Transverse colon (tissue), 4 donors: ENCODE data around the gene OTOS. TPM values are rescaled to one million over a fixed set of nuclear protein-coding genes. Genes with fewer than 3 reads are reported as not detected.

Source experiments
- DNase-seq: peaks from one replicate; pipeline ENCODE4 v3.0.0-alpha.2; 2019
- H3K27ac ChIP-seq, 4 donors: fragments of 200-600 bp; sonication (generic); 2 replicates each; pipeline ENCODE4 v1.5.1; 2016 to 2018; ENCODE audit warnings: inconsistent platforms in 4 of 4
- H3K27me3 ChIP-seq: fragments of 200-600 bp; sonication (generic); 2 replicates; pipeline ENCODE4 v1.5.1; 2017; ENCODE audit warnings: inconsistent platforms
- H3K36me3 ChIP-seq, 4 donors: fragments of 200-600 bp; sonication (generic); 2 replicates each; pipeline ENCODE4 v1.5.1; 2017 to 2019; ENCODE audit warnings: inconsistent platforms in 4 of 4
- H3K4me1 ChIP-seq, 4 donors: fragments of 200-600 bp; sonication (generic); 2 replicates each; pipeline ENCODE4 v1.5.1; 2017 to 2020; ENCODE audit warnings: inconsistent platforms in 4 of 4
- H3K4me3 ChIP-seq, 4 donors: fragments of 200-600 bp; sonication (generic); 1 replicate in 1 of 4; 2 replicates in 3 of 4; pipeline versions ENCODE4 v1.5.1 to v1.6.1; 2017 to 2019; ENCODE audit warnings: inconsistent platforms in 4 of 4
- H3K9me3 ChIP-seq, 2 donors: fragments of 200-600 bp; sonication (generic); 2 replicates each; pipeline ENCODE4 v1.5.1; 2017 to 2019; ENCODE audit warnings: inconsistent platforms in 2 of 2
- EP300 ChIP-seq: sonication (generic); formaldehyde crosslinking; IDR thresholded peaks from one replicate; pipeline ENCODE4 v1.6.1; 2017; ENCODE audit warnings: antibody characterized with exemption, low read depth
- POLR2A ChIP-seq: fragments of 450-650 bp; IDR thresholded peaks from one replicate; pipeline ENCODE4 v1.6.1; 2016; ENCODE audit warnings: antibody characterized with exemption, mild to moderate bottlenecking, moderate library complexity
- POLR2AphosphoS5 ChIP-seq, 3 donors: sonication (generic); formaldehyde crosslinking; IDR thresholded peaks; one replicate each; pipeline ENCODE4 v1.6.1; 2016; ENCODE audit warnings: antibody characterized with exemption in 3 of 3
- WGBS, 2 donors: methylation state at CpG; one replicate each; pipeline ENCODE4 v1.1.5; 2018; ENCODE audit warnings: low coverage in 1 of 2; 5-methylcytosine and 5-hydroxymethylcytosine counted together
- in situ Hi-C, 4 donors: fragments of 200-750 bp; cut with MboI; loops; one replicate each; pipeline versions ENCODE4 v1.15.0 to v1.15.1; 2017; ENCODE audit warnings: low sequenced_read_pairs in 3 of 4, low pct_ligation_motif_present in 1 of 4, low pct_unique_long_range_greater_than_20kb in 1 of 4
- intact Hi-C: fragments of 100-400 bp; cut with DNase I; formaldehyde crosslinking; loops from one replicate; pipeline ENCODE4 v1.15.1; 2023; ENCODE audit warnings: low total_unique reads
- total RNA-seq, 4 donors: library from RNA; depleted of rRNA; stranded (reverse); fragments of >200 nt; gene quantifications; one replicate each; pipeline ENCODE4 v1.1.0, GENCODE V29; 2016
- TF ChIP-seq, protein P1 (sequence below), 5 experiments: fragments of 200-600 bp in 3 of 5; fragments of 450-650 bp in 2 of 5; sonication (generic) in 3 of 5; IDR thresholded peaks; 1 replicate in 2 of 5; 2 replicates in 3 of 5; pipeline ENCODE4 v1.5.1; 2016 to 2017; ENCODE audit warnings: antibody characterized with exemption in 5 of 5, inconsistent platforms in 3 of 5, mild to moderate bottlenecking in 2 of 5, moderate library complexity in 1 of 5

Gene OTOS
- total RNA-seq, 4 donors from 2014 or later: not detected

- 0 to 39% methylated on average over 2 to 5 of the region's 5 CpGs for WGBS, 2 donors
- H3K4me1 ChIP-seq: no peaks in the 10 kb centered on the region
- DNase-seq: no peak
- no peak overlapping the region for H3K27ac ChIP-seq
- H3K4me3 ChIP-seq: no peak overlapping the region
- H3K36me3 ChIP-seq: no peaks in the 10 kb centered on the region
- no peaks in the 10 kb centered on the region for H3K9me3 ChIP-seq
- peaks cover 26% of the 10 kb centered on the region for H3K27me3 ChIP-seq
- intact Hi-C loops: no loop called here
- in situ Hi-C loops: no loop called here
- TF ChIP-seq POLR2AphosphoS5 (IDR thresholded peaks at IDR 0.05) (no peak), POLR2A (no peak), EP300 (no peak)
- TF ChIP-seq, protein P1, sequence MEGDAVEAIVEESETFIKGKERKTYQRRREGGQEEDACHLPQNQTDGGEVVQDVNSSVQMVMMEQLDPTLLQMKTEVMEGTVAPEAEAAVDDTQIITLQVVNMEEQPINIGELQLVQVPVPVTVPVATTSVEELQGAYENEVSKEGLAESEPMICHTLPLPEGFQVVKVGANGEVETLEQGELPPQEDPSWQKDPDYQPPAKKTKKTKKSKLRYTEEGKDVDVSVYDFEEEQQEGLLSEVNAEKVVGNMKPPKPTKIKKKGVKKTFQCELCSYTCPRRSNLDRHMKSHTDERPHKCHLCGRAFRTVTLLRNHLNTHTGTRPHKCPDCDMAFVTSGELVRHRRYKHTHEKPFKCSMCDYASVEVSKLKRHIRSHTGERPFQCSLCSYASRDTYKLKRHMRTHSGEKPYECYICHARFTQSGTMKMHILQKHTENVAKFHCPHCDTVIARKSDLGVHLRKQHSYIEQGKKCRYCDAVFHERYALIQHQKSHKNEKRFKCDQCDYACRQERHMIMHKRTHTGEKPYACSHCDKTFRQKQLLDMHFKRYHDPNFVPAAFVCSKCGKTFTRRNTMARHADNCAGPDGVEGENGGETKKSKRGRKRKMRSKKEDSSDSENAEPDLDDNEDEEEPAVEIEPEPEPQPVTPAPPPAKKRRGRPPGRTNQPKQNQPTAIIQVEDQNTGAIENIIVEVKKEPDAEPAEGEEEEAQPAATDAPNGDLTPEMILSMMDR (IDR thresholded peaks at IDR 0.05): no peak
Measured at GRCh38 chr2:240112914-240113690, 27.4 kb downstream of the OTOS start.

- no peak overlapping the region for H3K4me3 ChIP-seq
- TF ChIP-seq POLR2AphosphoS5 (IDR thresholded peaks at IDR 0.05) (peak in 1 of 3 donors; percentile 27), EP300 (no peak)
- in situ Hi-C loops: no loop called here
- WGBS, 2 donors: 45% methylated on average over 10 of the region's 10 CpGs; no CpG with 5 or more reads in 1 of the 2 donors
- H3K27me3 ChIP-seq: peaks cover 26% of the 10 kb centered on the region
- H3K9me3 ChIP-seq: no peaks in the 10 kb centered on the region
- intact Hi-C loops: no loop called here
- no peak for DNase-seq
- H3K36me3 ChIP-seq: no peaks in the 10 kb centered on the region
- H3K27ac ChIP-seq: no peak overlapping the region
- H3K4me1 ChIP-seq: no peaks in the 10 kb centered on the region
Measured at GRCh38 chr2:240111253-240111652, 29.2 kb downstream of the OTOS start.

GRCh38 chr2:240109386-240109785, 31.1 kb downstream of the OTOS start:
- H3K9me3 ChIP-seq: no peaks in the 10 kb centered on the region
- no peak for DNase-seq
- no peaks in the 10 kb centered on the region for H3K4me1 ChIP-seq
- intact Hi-C loops (no loop called here), in situ Hi-C loops (no loop called here)
- no peak overlapping the region for H3K27ac ChIP-seq
- peaks cover 10% of the 10 kb centered on the region for H3K27me3 ChIP-seq
- WGBS, 2 donors: 71 to 78% methylated on average over 6 to 10 of the region's 11 CpGs
- TF ChIP-seq EP300 (no peak), POLR2A (no peak), POLR2AphosphoS5 (IDR thresholded peaks at IDR 0.05) (no peak)
- TF ChIP-seq, protein P1 (IDR thresholded peaks at IDR 0.05): no peak
- no peaks in the 10 kb centered on the region for H3K36me3 ChIP-seq
- H3K4me3 ChIP-seq: no peak overlapping the region

- 70% methylated on average over 6 of the region's 6 CpGs; no CpG with 5 or more reads in 1 of the 2 donors for WGBS, 2 donors
- DNase-seq: no peak
- Histone ChIP-seq H3K4me3 (no peak overlapping the region), H3K27me3 (no peaks in the 10 kb centered on the region), H3K36me3 (no peaks in the 10 kb centered on the region), H3K4me1 (no peaks in the 10 kb centered on the region), H3K9me3 (no peaks in the 10 kb centered on the region), H3K27ac (no peak overlapping the region)
- in situ Hi-C loops: no loop called here
- no peak for TF ChIP-seq POLR2A
- no peak for TF ChIP-seq EP300
- no peak for TF ChIP-seq POLR2AphosphoS5 (IDR thresholded peaks at IDR 0.05)
- TF ChIP-seq, protein P1 (IDR thresholded peaks at IDR 0.05): no peak
- intact Hi-C loops: no loop called here
Measured at GRCh38 chr2:240107477-240107796, 33.0 kb downstream of the OTOS start.
